GM21390 (cell line): ENCODE measurements around the gene RPS6KA4.

Source experiments
- ATAC-seq: cut with Tn5 transposase; IDR thresholded peaks from one replicate; pipeline ENCODE4 v1.9.1; 2021; ENCODE audit not compliant: unreplicated experiment

Gene RPS6KA4

GRCh38 chr11:64384981-64385944 is 26.3 kb downstream of the RPS6KA4 start:
- ATAC-seq, result no peak

- no peak for ATAC-seq
Measured at GRCh38 chr11:64385945-64386704, 27.2 kb downstream of the RPS6KA4 start.

- no peak for ATAC-seq
Measured at GRCh38 chr11:64387916-64388315, 29.0 kb downstream of the RPS6KA4 start.

GRCh38 chr11:64388894-64389293 is 29.9 kb downstream of the RPS6KA4 start:
- ATAC-seq, result no peak

GRCh38 chr11:64389851-64390250 is 30.9 kb downstream of the RPS6KA4 start:
- no peak for ATAC-seq

GRCh38 chr11:64390558-64390957 is 31.6 kb downstream of the RPS6KA4 start:
- no peak for ATAC-seq

GRCh38 chr11:64391839-64392238 is 32.9 kb downstream of the RPS6KA4 start:
- no peak for ATAC-seq

GRCh38 chr11:64395545-64396078 is 36.6 kb downstream of the RPS6KA4 start:
- no peak for ATAC-seq

- no peak for ATAC-seq
Measured at GRCh38 chr11:64396079-64396591, 37.2 kb downstream of the RPS6KA4 start.

GRCh38 chr11:64400102-64400501 is 41.1 kb downstream of the RPS6KA4 start:
- no peak for ATAC-seq

- no peak for ATAC-seq
Measured at GRCh38 chr11:64400667-64401066, 41.7 kb downstream of the RPS6KA4 start.

- no peak for ATAC-seq
Measured at GRCh38 chr11:64401775-64402174, 42.8 kb downstream of the RPS6KA4 start.

- ATAC-seq, result no peak
Measured at GRCh38 chr11:64403106-64403505, 44.1 kb downstream of the RPS6KA4 start.

GRCh38 chr11:64406221-64406946 is 47.4 kb downstream of the RPS6KA4 start:
- no peak for ATAC-seq

GRCh38 chr11:64407221-64407620 is 48.3 kb downstream of the RPS6KA4 start:
- ATAC-seq, result no peak

GRCh38 chr11:64407630-64408029 is 48.7 kb downstream of the RPS6KA4 start:
- no peak for ATAC-seq

GRCh38 chr11:64409278-64409677 is 50.3 kb downstream of the RPS6KA4 start:
- ATAC-seq, result no peak

GRCh38 chr11:64409707-64410403 is 50.9 kb downstream of the RPS6KA4 start:
- no peak for ATAC-seq

- ATAC-seq, result no peak
Measured at GRCh38 chr11:64410404-64410734, 51.4 kb downstream of the RPS6KA4 start.

GRCh38 chr11:64413417-64413816 is 54.5 kb downstream of the RPS6KA4 start:
- ATAC-seq, result no peak
